Coronary artery (tissue), 2 donors: ENCODE results near the gene ARHGEF40.
A peak's percentile ranks its signal among the peaks of the same experiment; 100 is the strongest.

ENCODE experiments used
- DNase-seq: peaks from one replicate; pipeline ENCODE4 v3.0.0-alpha.2; 2017; ENCODE audit warnings: low spot score
- H3K27ac ChIP-seq, 2 donors: fragments of 200-600 bp; sonication (generic); one replicate each; pipeline ENCODE4 v1.5.1; 2016 to 2019
- H3K4me3 ChIP-seq: fragments of 200-600 bp; sonication (generic); 2 replicates; pipeline ENCODE4 v1.5.1; 2016; ENCODE audit warnings: mild to moderate bottlenecking, moderate library complexity
- CTCF ChIP-seq: fragments of 200-600 bp; sonication (generic); IDR thresholded peaks from one replicate; pipeline ENCODE4 v1.5.1; 2019; ENCODE audit warnings: antibody characterized with exemption

Gene ARHGEF40

GRCh38 chr14:21084998-21085853 is 15.1 kb downstream of the ARHGEF40 start:
- TF ChIP-seq CTCF, result no peak
- DNase-seq, result no peak
- no peak overlapping the region for H3K4me3 ChIP-seq
- peak overlapping the region in 1 of 2 donors; percentile 22 for H3K27ac ChIP-seq

- DNase-seq, result no peak
- no peak for TF ChIP-seq CTCF
- H3K4me3 ChIP-seq, result no peak overlapping the region
- H3K27ac ChIP-seq, result peak overlapping the region in 1 of 2 donors; percentile 66
These were observed 16.8 kb downstream of the ARHGEF40 start for GRCh38 chr14:21086908-21087293.

GRCh38 chr14:21087294-21088091 is 17.4 kb downstream of the ARHGEF40 start:
- DNase-seq, result no peak
- Histone ChIP-seq H3K27ac (peak overlapping the region in 1 of 2 donors; percentile 66), H3K4me3 (no peak overlapping the region)
- no peak for TF ChIP-seq CTCF

GRCh38 chr14:21088687-21089086 is 18.6 kb downstream of the ARHGEF40 start:
- Histone ChIP-seq H3K4me3 (no peak overlapping the region), H3K27ac (no peak overlapping the region)
- DNase-seq, result no peak
- no peak for TF ChIP-seq CTCF

- DNase-seq, result no peak
- H3K27ac ChIP-seq, result no peak overlapping the region
- no peak for TF ChIP-seq CTCF
- no peak overlapping the region for H3K4me3 ChIP-seq
These were observed 19.2 kb downstream of the ARHGEF40 start for GRCh38 chr14:21089271-21089670.

GRCh38 chr14:21089877-21090193 is 19.7 kb downstream of the ARHGEF40 start:
- TF ChIP-seq CTCF, result no peak
- H3K4me3 ChIP-seq, result no peak overlapping the region
- DNase-seq, result no peak
- H3K27ac ChIP-seq, result no peak overlapping the region
